K562 (cell line): ENCODE measurements around the gene LEPROT. TPM values are rescaled to one million over a fixed set of nuclear protein-coding genes. Genes with fewer than 3 reads are reported as not detected.

Experiments
- ATAC-seq: fragments of 200-7000 bp; cut with Tn5 transposase; 3 replicates; pipeline ENCODE4 v1.9.1; 2020; ENCODE audit warnings: moderate library complexity
- BruUV-seq: library from RNA; stranded (reverse); fragments of 400-500 nt; replicated peaks from 2 replicates; lab custom pipeline; 2021; lab: Mats Ljungman, UMichigan
- CTCF ChIA-PET: fragments of 300-600 bp; formaldehyde crosslinking; extraction: SDS; loops from one replicate; lab custom pipeline; 2021; ENCODE audit warnings: low intra/inter-chr PET ratio; lab: Yijun Ruan, JAX
- POLR2A ChIA-PET: fragments of 300-600, 350-650 bp; sonication (Branson Sonifier 250); formaldehyde crosslinking; extraction: SDS; loops from one replicate; lab custom pipeline; 2021; ENCODE audit warnings: antibody characterized with exemption, inconsistent platforms; lab: Yijun Ruan, JAX
- DNase-seq, 4 experiments: peaks; one replicate each; pipeline versions ENCODE4 v3.0.0 to v3.0.0-alpha.2; 2011 to 2018; ENCODE audit warnings: low spot score in 3 of 4, mixed read lengths in 3 of 4; ENCODE audit errors: extremely low read depth in 1 of 4
- FAIRE-seq: peaks from 2 replicates; lab custom pipeline; 2011; peaks lifted over from hg19 to GRCh38; lab: Jason Lieb, UNC
- H2AFZ ChIP-seq: 2 replicates; pipeline ENCODE4 v1.6.0; 2011; ENCODE audit warnings: low read depth, low read length, control low read depth, inconsistent platforms
- H3K27ac ChIP-seq: fragments of 200-600 bp; 3 replicates; pipeline ENCODE4 v1.8.0; 2011; ENCODE audit warnings: low read depth, mild to moderate bottlenecking, control low read depth, inconsistent platforms, low read length, moderate library complexity, mixed read lengths; ENCODE audit errors: extremely low read depth
- H3K27me3 ChIP-seq, 2 experiments: fragments of 300-600 bp in 1 of 2; 2 replicates in 1 of 2; 3 replicates in 1 of 2; pipeline versions ENCODE4 v1.6.0 to v1.8.0; 2011; ENCODE audit warnings: inconsistent platforms in 2 of 2, low read length in 2 of 2, mild to moderate bottlenecking in 1 of 2, mixed read lengths in 1 of 2, moderate library complexity in 1 of 2; ENCODE audit not compliant: control insufficient read depth in 2 of 2, insufficient read depth in 2 of 2
- H3K36me3 ChIP-seq: fragments of 300-600 bp; 3 replicates; pipeline ENCODE4 v1.8.0; 2011; ENCODE audit warnings: mild to moderate bottlenecking, low read length, inconsistent platforms; ENCODE audit not compliant: control insufficient read depth, insufficient read depth
- H3K4me1 ChIP-seq, 2 experiments: fragments of 200-600 bp in 1 of 2; replicated peaks in 1 of 2; 2 replicates in 1 of 2; 3 replicates in 1 of 2; pipeline versions ENCODE4 v1.5.1 to v1.8.0; 2011; ENCODE audit warnings: inconsistent platforms in 2 of 2, low read length in 2 of 2, mild to moderate bottlenecking in 1 of 2, mixed read lengths in 1 of 2, moderate library complexity in 1 of 2; ENCODE audit not compliant: control insufficient read depth in 2 of 2, insufficient read depth in 2 of 2
- H3K4me2 ChIP-seq: 2 replicates; pipeline ENCODE4 v1.6.1; 2011; ENCODE audit warnings: low read length, control low read depth, inconsistent platforms, mixed read lengths; ENCODE audit not compliant: insufficient read depth
- H3K4me3 ChIP-seq: fragments of 200-600 bp; sonication (generic), shearing (Covaris generic); 2 replicates; pipeline ENCODE4 v1.5.1; 2016; ENCODE audit warnings: control low read depth, inconsistent platforms
- H3K79me2 ChIP-seq: fragments of 200-600 bp; 3 replicates; pipeline ENCODE4 v1.8.0; 2011; ENCODE audit warnings: low read length, inconsistent platforms; ENCODE audit not compliant: control insufficient read depth, insufficient read depth
- H3K9ac ChIP-seq, 2 experiments: 2 replicates each; pipeline versions ENCODE4 v1.6.0 to v1.6.1; 2011; ENCODE audit warnings: low read depth in 2 of 2, low read length in 2 of 2, control low read depth in 1 of 2, inconsistent platforms in 1 of 2, mild to moderate bottlenecking in 1 of 2, mixed read lengths in 1 of 2; ENCODE audit not compliant: insufficient read depth in 1 of 2
- H3K9me1 ChIP-seq: one replicate; pipeline ENCODE4 v1.6.0; 2011; ENCODE audit warnings: inconsistent platforms, mild to moderate bottlenecking, low read length, moderate library complexity; ENCODE audit not compliant: control insufficient read depth, insufficient read depth
- H3K9me3 ChIP-seq: replicated peaks from 2 replicates; pipeline ENCODE4 v1.5.1; 2011; ENCODE audit warnings: low read depth, low read length, inconsistent platforms; ENCODE audit not compliant: control insufficient read depth, insufficient read depth
- H4K20me1 ChIP-seq: replicated peaks from 2 replicates; pipeline ENCODE4 v1.6.1; 2011; ENCODE audit warnings: low read length, inconsistent platforms, mixed read lengths; ENCODE audit not compliant: control insufficient read depth, insufficient read depth
- ATF2 ChIP-seq: sonication (generic); formaldehyde crosslinking; IDR thresholded peaks from 2 replicates; pipeline ENCODE4 v1.8.1; 2022; ENCODE audit warnings: missing genetic modification reagents
- ATF7 ChIP-seq: fragments of 450-650 bp; IDR thresholded peaks from 2 replicates; pipeline ENCODE4 v1.7.1; 2014; ENCODE audit warnings: mild to moderate bottlenecking, moderate library complexity
- CXXC5 ChIP-seq: fragments of 250-450 bp; sonication (Bioruptor Pico); IDR thresholded peaks from 2 replicates; pipeline ENCODE4 v1.8.0; 2022; ENCODE audit warnings: inconsistent platforms, mild to moderate bottlenecking, moderate library complexity
- HES1 ChIP-seq: fragments of 450-650 bp; IDR thresholded peaks from 2 replicates; pipeline ENCODE4 v1.6.1; 2016; ENCODE audit warnings: low read depth, mild to moderate bottlenecking, moderate library complexity
- KDM5B ChIP-seq: fragments of 200-600 bp; sonication (generic); IDR thresholded peaks from 2 replicates; pipeline ENCODE4 v1.6.1; 2012; ENCODE audit warnings: low read depth, mild to moderate bottlenecking, moderate library complexity, low read length, control low read depth, inconsistent platforms; ENCODE audit not compliant: insufficient replicate concordance
- L3MBTL2 ChIP-seq: fragments of 450-650 bp; IDR thresholded peaks from 2 replicates; pipeline ENCODE4 v1.6.1; 2016; ENCODE audit warnings: mild to moderate bottlenecking, moderate library complexity
- MAX ChIP-seq: sonication (generic); formaldehyde crosslinking; IDR thresholded peaks from 2 replicates; pipeline ENCODE4 v1.9.0; 2022; ENCODE audit warnings: mild to moderate bottlenecking, missing genetic modification reagents
- SIN3A ChIP-seq, 2 experiments: fragments of 150-350 bp in 1 of 2; IDR thresholded peaks; 2 replicates each; pipeline ENCODE4 v1.6.1; 2011 to 2016; ENCODE audit warnings: borderline replicate concordance in 2 of 2, low read depth in 2 of 2, low read length in 2 of 2, mild to moderate bottlenecking in 2 of 2, moderate library complexity in 2 of 2; ENCODE audit not compliant: control insufficient read depth in 1 of 2
- SREBF2 ChIP-seq: sonication (generic); formaldehyde crosslinking; IDR thresholded peaks from 2 replicates; pipeline ENCODE4 v1.4.0; 2020; ENCODE audit warnings: mild to moderate bottlenecking, missing genetic modification reagents
- TCF3 ChIP-seq: sonication (generic); formaldehyde crosslinking; IDR thresholded peaks from 2 replicates; pipeline ENCODE4 v1.4.0; 2020; ENCODE audit warnings: mild to moderate bottlenecking, missing genetic modification reagents
- USF2 ChIP-seq: sonication (generic); formaldehyde crosslinking; IDR thresholded peaks from 2 replicates; pipeline ENCODE4 v1.5.0; 2020; ENCODE audit warnings: missing genetic modification reagents
- YY1 ChIP-seq, 3 experiments: IDR thresholded peaks; 2 replicates each; pipeline ENCODE4 v1.6.1; 2011; ENCODE audit warnings: low read length in 2 of 3, mild to moderate bottlenecking in 2 of 3, moderate library complexity in 2 of 3, borderline replicate concordance in 1 of 3, control low read depth in 1 of 3, low read depth in 1 of 3; ENCODE audit not compliant: insufficient read depth in 3 of 3, insufficient replicate concordance in 2 of 3, control insufficient read depth in 1 of 3, insufficient read length in 1 of 3; ENCODE audit errors: extremely low read depth in 1 of 3
- WGBS: fragments of 100-300 bp; shearing (Covaris generic); methylation state at CpG from one replicate; pipeline ENCODE4 v1.1.6; 2016; ENCODE audit warnings: low coverage, mixed read lengths; ENCODE audit not compliant: insufficient coverage; ENCODE audit errors: missing lambda C conversion rate; 5-methylcytosine and 5-hydroxymethylcytosine counted together
- in situ Hi-C: fragments of 300-500 bp; cut with MboI; formaldehyde crosslinking; loops from 4 replicates; pipeline ENCODE4 v1.15.0; 2018; ENCODE audit warnings: inconsistent platforms, mixed read lengths
- intact Hi-C: fragments of 100-400 bp; cut with micrococcal nuclease; formaldehyde crosslinking; loops from 2 replicates; pipeline ENCODE4 v1.14.2; 2022
- polyA plus RNA-seq, 8 experiments: library from polyadenylated mRNA; depleted of rRNA in 4 of 8; stranded (reverse) in 5 of 8; unstranded in 3 of 8; fragments of >200 nt; fragmentation: Nextera tagmentation in 2 of 8; fragmentation: Illumina TruSeq in 1 of 8; extraction: Ambion mirVana in 2 of 8; extraction: Trizol in 1 of 8; gene quantifications; 2 replicates each; pipeline versions ENCODE4 v1.2.1 to v1.2.3, GENCODE V29; 2011 to 2014; ENCODE audit warnings: inconsistent platforms in 1 of 8, missing spikeins in 1 of 8
- total RNA-seq, 7 experiments: library from RNA; depleted of rRNA in 6 of 7; stranded (reverse); fragments of >200 nt in 6 of 7; fragmentation: Illumina TruSeq in 2 of 7; extraction: Trizol in 2 of 7; gene quantifications; 2 replicates each; pipeline versions ENCODE4 v1.2.1 to v1.2.3, GENCODE V29; 2011 to 2021; ENCODE audit warnings: low replicate concordance in 1 of 7
- TF ChIP-seq, protein P1 (sequence below): sonication (generic); formaldehyde crosslinking; IDR thresholded peaks from 2 replicates; pipeline ENCODE4 v1.8.0; 2022; ENCODE audit warnings: missing genetic modification reagents, mild to moderate bottlenecking, moderate library complexity, borderline replicate concordance
- TF ChIP-seq, protein P2 (sequence below): fragments of 250-450 bp; sonication (Bioruptor Pico); IDR thresholded peaks from 2 replicates; pipeline ENCODE4 v1.8.0; 2022; ENCODE audit warnings: inconsistent platforms

Gene LEPROT
- total and polyA plus RNA-seq, 9 of the 15 experiments (the other 6 are each of a cell fraction or from before 2014, with no cell fraction given) = 28.1 to 97.5 (median 45.8) TPM

GRCh38 chr1:65467536-65467935 is 47.1 kb downstream of the LEPROT start:
- no TSS peak for BruUV-seq
- CTCF ChIA-PET = no interaction called here
- TF ChIP-seq CXXC5 (CRISPR knock-in tag) (peak; percentile 43), ATF2 (CRISPR knock-in tag) (no peak), SIN3A (IDR thresholded peaks at IDR 0.05; ENCODE audit: borderline replicate concordance in 2 of 2, control insufficient read depth in 1 of 2, low read depth in 2 of 2, low read length in 2 of 2) (peak in 1 of 2 experiments; percentile 24; a peak in 1 of 4 replicates), TCF3 (CRISPR knock-in tag) (peak; percentile 59), SREBF2 (CRISPR knock-in tag) (no peak), YY1 (IDR thresholded peaks at IDR 0.05; ENCODE audit: borderline replicate concordance in 1 of 3, control insufficient read depth in 1 of 3, extremely low read depth in 1 of 3, insufficient read depth in 3 of 3, insufficient read length in 1 of 3, insufficient replicate concordance in 2 of 3, low read depth in 1 of 3, low read length in 2 of 3) (peak in 2 of 3 experiments; percentile 13 to 61), KDM5B (no peak), HES1 (peak; percentile 18; the same call in 1 of the 2 replicates), USF2 (CRISPR knock-in tag) (no peak), L3MBTL2 (peak; percentile 45; the same call in 1 of the 2 replicates), MAX (CRISPR knock-in tag) (peak; percentile 90), ATF7 (0 out of 2 replicates have a peak, but pooled peaks have one; percentile 29)
- TF ChIP-seq, protein P1, sequence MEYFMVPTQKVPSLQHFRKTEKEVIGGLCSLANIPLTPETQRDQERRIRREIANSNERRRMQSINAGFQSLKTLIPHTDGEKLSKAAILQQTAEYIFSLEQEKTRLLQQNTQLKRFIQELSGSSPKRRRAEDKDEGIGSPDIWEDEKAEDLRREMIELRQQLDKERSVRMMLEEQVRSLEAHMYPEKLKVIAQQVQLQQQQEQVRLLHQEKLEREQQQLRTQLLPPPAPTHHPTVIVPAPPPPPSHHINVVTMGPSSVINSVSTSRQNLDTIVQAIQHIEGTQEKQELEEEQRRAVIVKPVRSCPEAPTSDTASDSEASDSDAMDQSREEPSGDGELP (CRISPR knock-in tag) = peak; percentile 48; the same call in 1 of the 2 replicates
- TF ChIP-seq, protein P2, sequence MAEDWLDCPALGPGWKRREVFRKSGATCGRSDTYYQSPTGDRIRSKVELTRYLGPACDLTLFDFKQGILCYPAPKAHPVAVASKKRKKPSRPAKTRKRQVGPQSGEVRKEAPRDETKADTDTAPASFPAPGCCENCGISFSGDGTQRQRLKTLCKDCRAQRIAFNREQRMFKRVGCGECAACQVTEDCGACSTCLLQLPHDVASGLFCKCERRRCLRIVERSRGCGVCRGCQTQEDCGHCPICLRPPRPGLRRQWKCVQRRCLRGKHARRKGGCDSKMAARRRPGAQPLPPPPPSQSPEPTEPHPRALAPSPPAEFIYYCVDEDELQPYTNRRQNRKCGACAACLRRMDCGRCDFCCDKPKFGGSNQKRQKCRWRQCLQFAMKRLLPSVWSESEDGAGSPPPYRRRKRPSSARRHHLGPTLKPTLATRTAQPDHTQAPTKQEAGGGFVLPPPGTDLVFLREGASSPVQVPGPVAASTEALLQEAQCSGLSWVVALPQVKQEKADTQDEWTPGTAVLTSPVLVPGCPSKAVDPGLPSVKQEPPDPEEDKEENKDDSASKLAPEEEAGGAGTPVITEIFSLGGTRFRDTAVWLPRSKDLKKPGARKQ = no peak

More at GRCh38 chr1:65467536-65467935, 47.1 kb downstream of the LEPROT start:
- Histone ChIP-seq H3K9ac (no peak overlapping the region), H3K27me3 (no peaks in the 10 kb centered on the region), H3K36me3 (peaks cover 17% of the 10 kb centered on the region), H2AFZ (peak overlapping the region; percentile 79), H3K9me1 (no peaks in the 10 kb centered on the region), H3K79me2 (peaks cover 32% of the 10 kb centered on the region), H3K9me3 (peaks cover 7% of the 10 kb centered on the region; the same call in 1 of the 2 replicates), H3K4me3 (no peak overlapping the region), H3K27ac (peak overlapping the region; percentile 27; the same call in 1 of the 3 replicates), H3K4me1 (peaks cover 7 to 45% of the 10 kb centered on the region in 2 experiments), H3K4me2 (peak overlapping the region; percentile 50), H4K20me1 (no peaks in the 10 kb centered on the region)
- 14% methylated on average over 6 of the region's 6 CpGs for WGBS
- intact Hi-C loops (no loop called here), in situ Hi-C loops (no loop called here)
- POLR2A ChIA-PET = interaction anchor here (0.6 to 1.8 kb wide), 3 partner anchors 9 to 314 kb away, joined by 3 to 5 read pairs (median 4); no protein-coding TSS in a partner anchor
- FAIRE-seq (peak; percentile 83), DNase-seq (peak; percentile 55 to 92 (median 60)), ATAC-seq (peak; percentile 82)
